Cardiac muscle cell (in vitro differentiated cells and primary cell): ENCODE results near the gene TMEM151A. TPM values are rescaled to one million over a fixed set of nuclear protein-coding genes. Genes with fewer than 3 reads are reported as not detected.
"Not testable (repeated sequence)": the region's sequence is repeated elsewhere in the genome, so short reads cannot be mapped to it uniquely, and the experiment has no call there.

ENCODE experiments used
- DNase-seq, 2 donors: peaks; one replicate each; pipeline versions ENCODE4 v3.0.0 to v3.0.0-alpha.2; 2010 to 2017; ENCODE audit warnings: low read depth in 1 of 2, low spot score in 1 of 2
- H3K27ac ChIP-seq: fragments of 200-600 bp; sonication (generic); 2 replicates; pipeline ENCODE4 v1.5.1; 2016
- H3K27me3 ChIP-seq: fragments of 200-600 bp; sonication (generic); 2 replicates; pipeline ENCODE4 v1.6.0; 2016; ENCODE audit warnings: control low read depth
- H3K36me3 ChIP-seq: fragments of 200-600 bp; sonication (generic); 2 replicates; pipeline ENCODE4 v1.5.1; 2016; ENCODE audit warnings: control low read depth
- H3K4me1 ChIP-seq: fragments of 200-600 bp; sonication (generic); 2 replicates; pipeline ENCODE4 v1.8.1; 2017; ENCODE audit warnings: low read depth, mild to moderate bottlenecking, mixed run types
- H3K4me3 ChIP-seq: fragments of 200-600 bp; sonication (generic); 2 replicates; pipeline ENCODE4 v1.5.1; 2016; ENCODE audit warnings: mild to moderate bottlenecking
- H3K9me3 ChIP-seq: fragments of 200-600 bp; sonication (generic); 2 replicates; pipeline ENCODE4 v1.5.1; 2017; ENCODE audit warnings: low read depth, mild to moderate bottlenecking, control low read depth
- polyA plus RNA-seq: library from polyadenylated mRNA; unstranded; fragments of >200 nt; fragmentation: Nextera tagmentation; extraction: Ambion mirVana; gene quantifications from 2 replicates; pipeline ENCODE4 v1.2.1, GENCODE V29; 2016
- total RNA-seq: library from RNA; depleted of rRNA; stranded (reverse); fragments of >200 nt; gene quantifications from 2 replicates; pipeline ENCODE4 v1.2.3, GENCODE V29; 2016
- TF ChIP-seq, protein P1 (sequence below): IDR thresholded peaks from 2 replicates; pipeline ENCODE4 v1.5.1; 2012; ENCODE audit warnings: low read depth, mild to moderate bottlenecking, low read length

TMEM151A gene
- total and polyA plus RNA-seq, 2 experiments from 2014 or later, result 2.0 to 2.6 TPM

- no peak for DNase-seq
- TF ChIP-seq, protein P1, sequence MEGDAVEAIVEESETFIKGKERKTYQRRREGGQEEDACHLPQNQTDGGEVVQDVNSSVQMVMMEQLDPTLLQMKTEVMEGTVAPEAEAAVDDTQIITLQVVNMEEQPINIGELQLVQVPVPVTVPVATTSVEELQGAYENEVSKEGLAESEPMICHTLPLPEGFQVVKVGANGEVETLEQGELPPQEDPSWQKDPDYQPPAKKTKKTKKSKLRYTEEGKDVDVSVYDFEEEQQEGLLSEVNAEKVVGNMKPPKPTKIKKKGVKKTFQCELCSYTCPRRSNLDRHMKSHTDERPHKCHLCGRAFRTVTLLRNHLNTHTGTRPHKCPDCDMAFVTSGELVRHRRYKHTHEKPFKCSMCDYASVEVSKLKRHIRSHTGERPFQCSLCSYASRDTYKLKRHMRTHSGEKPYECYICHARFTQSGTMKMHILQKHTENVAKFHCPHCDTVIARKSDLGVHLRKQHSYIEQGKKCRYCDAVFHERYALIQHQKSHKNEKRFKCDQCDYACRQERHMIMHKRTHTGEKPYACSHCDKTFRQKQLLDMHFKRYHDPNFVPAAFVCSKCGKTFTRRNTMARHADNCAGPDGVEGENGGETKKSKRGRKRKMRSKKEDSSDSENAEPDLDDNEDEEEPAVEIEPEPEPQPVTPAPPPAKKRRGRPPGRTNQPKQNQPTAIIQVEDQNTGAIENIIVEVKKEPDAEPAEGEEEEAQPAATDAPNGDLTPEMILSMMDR, result no peak
- Histone ChIP-seq H3K4me3 (no peak overlapping the region), H3K36me3 (no peaks in the 10 kb centered on the region), H3K9me3 (no peaks in the 10 kb centered on the region), H3K27me3 (no peaks in the 10 kb centered on the region), H3K27ac (no peak overlapping the region), H3K4me1 (no peaks in the 10 kb centered on the region)
Measured at GRCh38 chr11:66248903-66249302, 42.8 kb upstream of the TMEM151A start.

DNA sequence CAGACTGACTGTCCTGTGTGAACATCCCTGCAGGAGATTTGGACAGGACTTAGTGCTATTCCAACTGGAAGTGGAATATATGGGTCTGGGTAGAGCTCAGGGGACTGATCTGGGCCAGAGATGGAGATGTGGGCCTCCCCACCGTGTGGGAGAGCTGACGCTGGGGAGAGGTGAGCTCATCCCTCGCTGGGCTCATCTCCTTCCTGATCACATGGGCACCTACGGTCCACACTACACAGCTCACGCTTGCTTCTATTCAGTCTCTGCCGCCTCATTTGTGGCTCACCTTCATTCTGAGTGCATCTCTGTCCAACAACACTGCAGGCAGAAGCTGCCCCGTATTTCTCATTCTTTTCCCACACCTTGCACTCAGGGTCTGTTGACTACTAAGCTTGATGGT is 39.9 kb upstream of the TMEM151A start:
- Histone ChIP-seq H3K4me3 (no peak overlapping the region), H3K27ac (no peak overlapping the region), H3K9me3 (no peaks in the 10 kb centered on the region), H3K36me3 (no peaks in the 10 kb centered on the region), H3K4me1 (no peaks in the 10 kb centered on the region), H3K27me3 (no peaks in the 10 kb centered on the region)
- no peak for DNase-seq
- TF ChIP-seq, protein P1, result no peak

DNA sequence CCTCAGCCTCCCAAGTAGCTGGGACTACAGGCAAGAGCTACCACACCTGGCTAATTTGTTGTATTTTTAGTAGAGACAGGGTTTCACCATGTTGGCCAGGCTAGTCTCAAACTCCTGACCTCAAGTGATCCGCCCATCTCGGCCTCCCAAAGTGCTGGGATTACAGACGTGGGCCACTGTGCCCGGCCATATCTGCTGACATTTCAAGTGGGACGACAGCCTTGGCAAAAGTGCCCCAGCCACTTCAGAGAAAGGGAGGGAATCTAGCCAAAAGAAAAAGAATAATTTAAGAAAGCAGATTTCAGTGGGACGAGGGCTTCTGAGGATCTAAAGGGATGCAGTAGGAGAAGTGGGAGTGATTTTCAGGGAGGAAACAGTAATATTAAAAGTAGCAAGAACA is 38.6 kb upstream of the TMEM151A start:
- not testable (repeated sequence) for H3K9me3 ChIP-seq, H3K4me3 ChIP-seq, DNase-seq, H3K4me1 ChIP-seq, H3K36me3 ChIP-seq, H3K27ac ChIP-seq, H3K27me3 ChIP-seq

DNA sequence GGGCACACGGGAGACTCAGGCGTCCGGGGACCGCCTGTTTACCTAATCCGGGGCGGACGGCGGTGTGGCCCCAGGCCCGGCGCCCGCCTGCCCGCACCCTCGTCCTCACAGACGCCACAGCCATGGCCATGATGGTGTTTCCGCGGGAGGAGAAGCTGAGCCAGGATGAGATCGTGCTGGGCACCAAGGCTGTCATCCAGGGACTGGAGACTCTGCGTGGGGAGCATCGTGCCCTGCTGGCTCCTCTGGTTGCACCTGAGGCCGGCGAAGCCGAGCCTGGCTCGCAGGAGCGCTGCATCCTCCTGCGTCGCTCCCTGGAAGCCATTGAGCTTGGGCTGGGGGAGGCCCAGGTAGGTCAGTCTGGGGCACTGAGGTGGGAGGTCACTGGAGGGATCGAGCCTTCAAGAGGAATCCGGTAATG is 33.2 kb upstream of the TMEM151A start:
- TF ChIP-seq, protein P1, result no peak
- peaks cover 6% of the 10 kb centered on the region for H3K4me1 ChIP-seq
- peak overlapping the region; percentile 72 for H3K4me3 ChIP-seq
- peak overlapping the region; percentile 73 for H3K27ac ChIP-seq
- H3K9me3 ChIP-seq, result no peaks in the 10 kb centered on the region
- no peaks in the 10 kb centered on the region for H3K27me3 ChIP-seq
- no peaks in the 10 kb centered on the region for H3K36me3 ChIP-seq
- DNase-seq, result no peak

GRCh38 chr11:66259225-66259624 is 32.5 kb upstream of the TMEM151A start:
- peaks cover 6% of the 10 kb centered on the region for H3K4me1 ChIP-seq
- no peaks in the 10 kb centered on the region for H3K9me3 ChIP-seq
- no peak overlapping the region for H3K4me3 ChIP-seq
- no peak for DNase-seq
- H3K27ac ChIP-seq, result no peak overlapping the region
- H3K36me3 ChIP-seq, result no peaks in the 10 kb centered on the region
- TF ChIP-seq, protein P1, result no peak
- H3K27me3 ChIP-seq, result no peaks in the 10 kb centered on the region

DNA sequence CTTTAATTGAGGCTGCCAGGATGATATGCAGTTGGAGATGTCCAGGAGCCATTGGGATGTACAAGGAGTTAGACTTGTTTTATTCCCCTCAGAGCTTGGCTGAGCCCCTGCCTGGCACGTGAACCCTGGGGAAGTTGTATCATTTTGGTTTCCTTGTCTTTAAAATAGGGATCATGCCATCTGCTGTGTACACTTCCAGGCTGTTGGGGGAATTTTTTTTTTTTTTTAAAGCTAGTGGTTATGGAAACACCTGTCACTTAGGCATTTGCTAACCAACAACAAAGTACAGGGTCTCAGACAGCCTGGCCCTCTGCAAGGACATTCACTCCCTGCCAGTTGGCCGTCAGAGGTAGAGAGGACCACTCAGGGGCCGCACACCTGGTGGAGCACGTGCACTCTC is 31.7 kb upstream of the TMEM151A start:
- Histone ChIP-seq H3K4me1 (peaks cover 6% of the 10 kb centered on the region), H3K36me3 (no peaks in the 10 kb centered on the region), H3K27ac (no peak overlapping the region), H3K4me3 (no peak overlapping the region), H3K9me3 (no peaks in the 10 kb centered on the region), H3K27me3 (no peaks in the 10 kb centered on the region)
- DNase-seq, result no peak
- TF ChIP-seq, protein P1, result no peak
